Measurements from ENCODE around the gene CAMSAP2.

DNA sequence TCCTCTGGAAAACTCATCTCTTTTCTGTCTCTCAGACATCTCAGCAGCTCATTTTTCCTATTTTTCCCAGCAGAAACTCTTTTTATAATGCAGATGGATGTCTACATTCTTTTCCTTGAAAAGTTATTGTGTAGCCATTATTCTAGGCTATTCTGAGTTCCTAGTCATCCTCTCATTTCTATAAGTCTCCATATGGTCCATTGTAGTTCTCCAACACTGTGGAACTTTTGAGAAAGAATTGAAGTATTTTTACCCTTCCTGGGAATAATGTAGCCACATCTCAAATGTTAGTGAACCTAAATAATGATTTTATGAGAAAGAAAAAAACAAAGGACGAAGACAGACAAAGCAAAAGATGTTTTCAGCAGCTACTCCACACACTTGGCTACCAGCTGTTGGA lies 107.7 kb downstream of the CAMSAP2 start:
- TF ChIP-seq, protein P1, sequence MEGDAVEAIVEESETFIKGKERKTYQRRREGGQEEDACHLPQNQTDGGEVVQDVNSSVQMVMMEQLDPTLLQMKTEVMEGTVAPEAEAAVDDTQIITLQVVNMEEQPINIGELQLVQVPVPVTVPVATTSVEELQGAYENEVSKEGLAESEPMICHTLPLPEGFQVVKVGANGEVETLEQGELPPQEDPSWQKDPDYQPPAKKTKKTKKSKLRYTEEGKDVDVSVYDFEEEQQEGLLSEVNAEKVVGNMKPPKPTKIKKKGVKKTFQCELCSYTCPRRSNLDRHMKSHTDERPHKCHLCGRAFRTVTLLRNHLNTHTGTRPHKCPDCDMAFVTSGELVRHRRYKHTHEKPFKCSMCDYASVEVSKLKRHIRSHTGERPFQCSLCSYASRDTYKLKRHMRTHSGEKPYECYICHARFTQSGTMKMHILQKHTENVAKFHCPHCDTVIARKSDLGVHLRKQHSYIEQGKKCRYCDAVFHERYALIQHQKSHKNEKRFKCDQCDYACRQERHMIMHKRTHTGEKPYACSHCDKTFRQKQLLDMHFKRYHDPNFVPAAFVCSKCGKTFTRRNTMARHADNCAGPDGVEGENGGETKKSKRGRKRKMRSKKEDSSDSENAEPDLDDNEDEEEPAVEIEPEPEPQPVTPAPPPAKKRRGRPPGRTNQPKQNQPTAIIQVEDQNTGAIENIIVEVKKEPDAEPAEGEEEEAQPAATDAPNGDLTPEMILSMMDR (IDR thresholded peaks at IDR 0.05; ENCODE audit: insufficient read depth, low read depth, low read length): no peak
- no peak for TF ChIP-seq EZH2 (IDR thresholded peaks at IDR 0.05; ENCODE audit: insufficient read depth, low read length)
